ENCODE data around the gene CYP2W1.

CYP2W1 gene

DNA sequence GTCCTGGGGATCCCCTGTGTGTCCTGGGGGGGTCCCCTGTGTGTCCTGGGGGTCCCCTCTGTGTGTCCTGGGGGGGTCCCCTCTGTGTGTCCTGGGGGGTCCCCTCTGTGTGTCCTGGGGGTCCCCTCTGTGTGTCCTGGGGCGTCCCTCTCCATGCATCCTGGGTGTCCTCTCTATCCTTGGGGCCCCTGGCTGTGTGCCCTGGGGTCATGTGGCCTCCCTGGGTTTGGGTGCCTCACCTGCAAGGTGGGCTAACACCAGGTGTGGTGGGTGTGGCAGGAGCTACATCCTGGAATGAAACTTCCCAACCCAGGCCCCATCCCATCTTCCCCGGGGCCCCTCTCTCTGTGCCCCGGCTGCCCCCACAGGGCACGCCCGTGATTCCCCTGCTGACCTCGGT, 4.9 kb downstream of the CYP2W1 start:
- H3K4me1 ChIP-seq (ENCODE audit: low read length), result no peaks in the 10 kb centered on the region
- H4K20me1 ChIP-seq (ENCODE audit: insufficient read depth, low read length), result no peaks in the 10 kb centered on the region
- H3K79me2 ChIP-seq (ENCODE audit: low read length), result no peaks in the 10 kb centered on the region
- no peaks in the 10 kb centered on the region for H3K36me3 ChIP-seq (replicated peaks; ENCODE audit: insufficient read depth, low read length)
- TF ChIP-seq EZH2phosphoT487 (IDR thresholded peaks at IDR 0.05; ENCODE audit: low read length) (no peak), EZH2 (optimal IDR thresholded peaks at IDR 0.05; ENCODE audit: low read depth, low read length) (no peak)
- TF ChIP-seq, protein P1, sequence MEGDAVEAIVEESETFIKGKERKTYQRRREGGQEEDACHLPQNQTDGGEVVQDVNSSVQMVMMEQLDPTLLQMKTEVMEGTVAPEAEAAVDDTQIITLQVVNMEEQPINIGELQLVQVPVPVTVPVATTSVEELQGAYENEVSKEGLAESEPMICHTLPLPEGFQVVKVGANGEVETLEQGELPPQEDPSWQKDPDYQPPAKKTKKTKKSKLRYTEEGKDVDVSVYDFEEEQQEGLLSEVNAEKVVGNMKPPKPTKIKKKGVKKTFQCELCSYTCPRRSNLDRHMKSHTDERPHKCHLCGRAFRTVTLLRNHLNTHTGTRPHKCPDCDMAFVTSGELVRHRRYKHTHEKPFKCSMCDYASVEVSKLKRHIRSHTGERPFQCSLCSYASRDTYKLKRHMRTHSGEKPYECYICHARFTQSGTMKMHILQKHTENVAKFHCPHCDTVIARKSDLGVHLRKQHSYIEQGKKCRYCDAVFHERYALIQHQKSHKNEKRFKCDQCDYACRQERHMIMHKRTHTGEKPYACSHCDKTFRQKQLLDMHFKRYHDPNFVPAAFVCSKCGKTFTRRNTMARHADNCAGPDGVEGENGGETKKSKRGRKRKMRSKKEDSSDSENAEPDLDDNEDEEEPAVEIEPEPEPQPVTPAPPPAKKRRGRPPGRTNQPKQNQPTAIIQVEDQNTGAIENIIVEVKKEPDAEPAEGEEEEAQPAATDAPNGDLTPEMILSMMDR (IDR thresholded peaks at IDR 0.05; ENCODE audit: low read length), result no peak
- no peaks in the 10 kb centered on the region for H3K9me2 ChIP-seq (replicated peaks; ENCODE audit: insufficient read depth, low read length)
- H3K4me3 ChIP-seq (ENCODE audit: low read length), result no peak overlapping the region
- H3K9ac ChIP-seq (ENCODE audit: low read length), result no peak overlapping the region
- no peak overlapping the region for H3K27ac ChIP-seq (ENCODE audit: low read length)
- peaks cover 50% of the 10 kb centered on the region for H3K27me3 ChIP-seq (replicated peaks; ENCODE audit: insufficient read depth, low read length)
- DNase-seq, result no peak
- no peaks in the 10 kb centered on the region for H3F3A ChIP-seq (ENCODE audit: insufficient read depth, low read length)
- H3K4me2 ChIP-seq (ENCODE audit: low read depth, low read length), result no peak overlapping the region
- H3K9me3 ChIP-seq (replicated peaks; ENCODE audit: insufficient read depth, low read length), result no peaks in the 10 kb centered on the region
- H2AFZ ChIP-seq (ENCODE audit: low read length), result no peak overlapping the region

DNA sequence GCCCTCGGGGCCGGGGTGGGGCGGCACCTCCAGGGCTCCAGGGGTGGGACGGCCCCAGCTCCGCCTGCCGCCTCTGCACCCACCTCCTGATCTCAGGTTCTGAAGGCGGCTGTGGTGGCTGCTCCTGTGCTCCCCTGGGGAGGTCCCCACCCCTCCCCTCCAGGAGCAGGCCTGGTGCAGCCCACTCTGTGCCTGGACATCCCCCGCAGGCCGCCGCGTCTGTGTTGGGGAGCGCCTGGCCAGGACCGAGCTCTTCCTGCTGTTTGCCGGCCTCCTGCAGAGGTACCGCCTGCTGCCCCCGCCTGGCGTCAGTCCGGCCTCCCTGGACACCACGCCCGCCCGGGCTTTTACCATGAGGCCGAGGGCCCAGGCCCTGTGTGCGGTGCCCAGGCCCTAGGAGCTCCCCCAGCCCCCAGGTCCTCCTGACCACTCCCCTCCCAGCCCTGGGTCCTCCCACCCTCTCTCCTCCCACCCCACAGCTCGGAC, 5.5 kb downstream of the CYP2W1 start:
- Histone ChIP-seq H3K9me3 (replicated peaks; ENCODE audit: insufficient read depth, low read length) (no peaks in the 10 kb centered on the region), H3F3A (ENCODE audit: insufficient read depth, low read length) (no peaks in the 10 kb centered on the region), H3K79me2 (ENCODE audit: low read length) (no peaks in the 10 kb centered on the region), H3K9ac (ENCODE audit: low read length) (no peak overlapping the region), H3K27me3 (replicated peaks; ENCODE audit: insufficient read depth, low read length) (peaks cover 45% of the 10 kb centered on the region), H3K9me2 (replicated peaks; ENCODE audit: insufficient read depth, low read length) (no peaks in the 10 kb centered on the region), H3K4me3 (ENCODE audit: low read length) (no peak overlapping the region), H3K36me3 (replicated peaks; ENCODE audit: insufficient read depth, low read length) (no peaks in the 10 kb centered on the region), H2AFZ (ENCODE audit: low read length) (no peak overlapping the region), H4K20me1 (ENCODE audit: insufficient read depth, low read length) (no peaks in the 10 kb centered on the region), H3K4me2 (ENCODE audit: low read depth, low read length) (no peak overlapping the region), H3K4me1 (ENCODE audit: low read length) (no peaks in the 10 kb centered on the region), H3K27ac (ENCODE audit: low read length) (no peak overlapping the region)
- TF ChIP-seq, protein P1 (IDR thresholded peaks at IDR 0.05; ENCODE audit: low read length), result no peak
- TF ChIP-seq EZH2 (optimal IDR thresholded peaks at IDR 0.05; ENCODE audit: low read depth, low read length) (no peak), EZH2phosphoT487 (IDR thresholded peaks at IDR 0.05; ENCODE audit: low read length) (no peak)
- DNase-seq, result no peak

DNA sequence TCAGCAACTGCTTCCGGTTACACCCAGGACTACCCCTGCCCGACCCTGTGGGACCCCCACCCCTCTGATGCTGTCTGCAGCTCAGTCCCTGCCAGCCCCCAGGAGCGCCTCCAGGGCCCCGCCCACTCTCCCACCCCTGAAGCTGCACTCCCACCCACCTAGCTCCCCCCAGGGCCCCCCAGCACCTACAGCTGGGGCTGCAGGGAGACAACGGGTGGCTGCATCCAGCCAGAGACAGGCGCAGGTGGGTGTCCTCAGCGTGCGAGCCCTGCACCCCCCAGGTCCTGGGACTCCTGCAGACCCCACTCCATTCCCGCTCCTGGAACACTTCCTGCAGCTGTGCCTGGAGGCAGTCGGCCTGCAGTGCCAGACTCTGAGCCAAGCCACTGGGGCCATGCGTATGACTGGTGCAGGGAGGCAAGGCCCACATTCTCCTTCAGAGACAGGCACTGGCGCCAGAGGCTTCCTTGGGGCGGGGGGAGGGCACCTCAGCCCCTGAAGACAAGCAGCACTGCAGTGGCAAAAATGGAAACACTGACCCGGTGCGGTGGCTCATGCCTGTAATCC, 6.1 kb downstream of the CYP2W1 start:
- Histone ChIP-seq H2AFZ (ENCODE audit: low read length) (no peak overlapping the region), H4K20me1 (ENCODE audit: insufficient read depth, low read length) (no peaks in the 10 kb centered on the region), H3K9ac (ENCODE audit: low read length) (no peak overlapping the region), H3K4me1 (ENCODE audit: low read length) (no peaks in the 10 kb centered on the region), H3K27me3 (replicated peaks; ENCODE audit: insufficient read depth, low read length) (peaks cover 40% of the 10 kb centered on the region), H3K9me3 (replicated peaks; ENCODE audit: insufficient read depth, low read length) (no peaks in the 10 kb centered on the region), H3K9me2 (replicated peaks; ENCODE audit: insufficient read depth, low read length) (no peaks in the 10 kb centered on the region), H3K4me2 (ENCODE audit: low read depth, low read length) (no peak overlapping the region), H3K79me2 (ENCODE audit: low read length) (no peaks in the 10 kb centered on the region), H3K27ac (ENCODE audit: low read length) (no peak overlapping the region), H3F3A (ENCODE audit: insufficient read depth, low read length) (no peaks in the 10 kb centered on the region), H3K36me3 (replicated peaks; ENCODE audit: insufficient read depth, low read length) (no peaks in the 10 kb centered on the region), H3K4me3 (ENCODE audit: low read length) (no peak overlapping the region)
- TF ChIP-seq, protein P1 (IDR thresholded peaks at IDR 0.05; ENCODE audit: low read length), result no peak
- TF ChIP-seq EZH2phosphoT487 (IDR thresholded peaks at IDR 0.05; ENCODE audit: low read length) (no peak), EZH2 (optimal IDR thresholded peaks at IDR 0.05; ENCODE audit: low read depth, low read length) (no peak)
- no peak for DNase-seq
